Endothelial cell of umbilical vein (primary cell): Measurements from ENCODE around the gene UBD. TPM values are rescaled to one million over a fixed set of nuclear protein-coding genes. Genes with fewer than 3 reads are reported as not detected.

Experiments used
- BruUV-seq: library from RNA; stranded (reverse); fragments of 400-500 nt; replicated peaks from 2 replicates; lab custom pipeline; 2021; lab: Mats Ljungman, UMichigan
- CTCF ChIA-PET: fragments of 300-600, 350-600 bp; sonication (Branson Sonifier 250); formaldehyde crosslinking; loops from one replicate; lab custom pipeline; 2021; ENCODE audit warnings: antibody characterized with exemption, inconsistent platforms; lab: Charles Lee
- POLR2A ChIA-PET: fragments of 300-600, 350-600 bp; sonication (Branson Sonifier 250); formaldehyde crosslinking; loops from one replicate; lab custom pipeline; 2021; ENCODE audit warnings: antibody characterized with exemption, inconsistent platforms; lab: Charles Lee
- DNase-seq: peaks from one replicate; pipeline ENCODE4 v3.0.0-alpha.2; 2011; ENCODE audit warnings: low read depth, low spot score
- FAIRE-seq: peaks from 2 replicates; lab custom pipeline; 2011; peaks lifted over from hg19 to GRCh38; lab: Jason Lieb, UNC
- H2AFZ ChIP-seq: 2 replicates; pipeline ENCODE4 v1.6.0; 2012; ENCODE audit warnings: low read depth, low read length, control low read depth, inconsistent platforms
- H3K27ac ChIP-seq: 2 replicates; pipeline ENCODE4 v1.5.1; 2011; ENCODE audit warnings: low read depth, mild to moderate bottlenecking, control low read depth, low read length, moderate library complexity; ENCODE audit not compliant: insufficient read depth
- H3K27me3 ChIP-seq, 2 experiments: 2 replicates each; pipeline versions ENCODE4 v1.6.0 to v1.6.1; 2011; ENCODE audit warnings: low read length in 2 of 2, mixed read lengths in 1 of 2; ENCODE audit not compliant: control insufficient read depth in 2 of 2, insufficient read depth in 2 of 2
- H3K36me3 ChIP-seq, 2 experiments: 2 replicates in 1 of 2; 3 replicates in 1 of 2; pipeline ENCODE4 v1.5.1; 2011; ENCODE audit warnings: low read length in 2 of 2, mild to moderate bottlenecking in 1 of 2, moderate library complexity in 1 of 2; ENCODE audit not compliant: control insufficient read depth in 2 of 2, insufficient read depth in 2 of 2; ENCODE audit errors: extremely low read depth in 1 of 2
- H3K4me1 ChIP-seq: 3 replicates; pipeline ENCODE4 v1.5.1; 2011; ENCODE audit warnings: mild to moderate bottlenecking, low read length; ENCODE audit not compliant: control insufficient read depth, insufficient read depth; ENCODE audit errors: extremely low read depth
- H3K4me2 ChIP-seq: 2 replicates; pipeline ENCODE4 v1.6.1; 2011; ENCODE audit warnings: low read length, control low read depth, mixed read lengths; ENCODE audit not compliant: insufficient read depth
- H3K4me3 ChIP-seq, 3 experiments: fragments of 200-600 bp in 1 of 3; sonication (generic), shearing (Covaris generic) in 1 of 3; replicated peaks in 1 of 3; 2 replicates each; pipeline ENCODE4 v1.5.1; 2011 to 2016; ENCODE audit warnings: control low read depth in 3 of 3, low read length in 3 of 3, mild to moderate bottlenecking in 2 of 3, inconsistent platforms in 1 of 3, low read depth in 1 of 3, moderate library complexity in 1 of 3; ENCODE audit not compliant: insufficient read depth in 1 of 3
- H3K79me2 ChIP-seq: 2 replicates; pipeline ENCODE4 v1.6.0; 2012; ENCODE audit warnings: low read length, inconsistent platforms; ENCODE audit not compliant: control insufficient read depth, insufficient read depth
- H3K9ac ChIP-seq: replicated peaks from 2 replicates; pipeline ENCODE3; 2011; ENCODE audit warnings: low read length, control low read depth; ENCODE audit not compliant: insufficient read depth; ENCODE audit errors: extremely low read depth
- H3K9me1 ChIP-seq: replicated peaks from 3 replicates; pipeline ENCODE4 v1.6.0; 2011; ENCODE audit warnings: mild to moderate bottlenecking, low read length; ENCODE audit not compliant: control insufficient read depth, insufficient read depth; ENCODE audit errors: extremely low read depth
- H3K9me3 ChIP-seq: replicated peaks from 2 replicates; pipeline ENCODE4 v1.5.1; 2012; ENCODE audit warnings: low read length, inconsistent platforms; ENCODE audit not compliant: control insufficient read depth, insufficient read depth
- H4K20me1 ChIP-seq: replicated peaks from 2 replicates; pipeline ENCODE3; 2011; ENCODE audit warnings: mild to moderate bottlenecking, low read length; ENCODE audit not compliant: control insufficient read depth, insufficient read depth; ENCODE audit errors: extremely low read depth
- EZH2 ChIP-seq: IDR thresholded peaks from 2 replicates; pipeline ENCODE4 v1.6.1; 2012; ENCODE audit warnings: borderline replicate concordance, low read depth, mild to moderate bottlenecking, moderate library complexity, low read length, inconsistent platforms; ENCODE audit not compliant: severe bottlenecking
- FOS ChIP-seq: IDR thresholded peaks from 2 replicates; pipeline ENCODE4 v1.6.1; 2011; ENCODE audit warnings: mild to moderate bottlenecking, low read length, moderate library complexity, borderline replicate concordance; ENCODE audit not compliant: insufficient read depth
- GATA2 ChIP-seq: IDR thresholded peaks from 2 replicates; pipeline ENCODE4 v1.7.0; 2011; ENCODE audit warnings: low read depth, mild to moderate bottlenecking, moderate library complexity, mixed read lengths, low read length; ENCODE audit not compliant: insufficient read length, insufficient read depth
- JUN ChIP-seq: IDR thresholded peaks from 2 replicates; pipeline ENCODE4 v1.6.1; 2011; ENCODE audit warnings: borderline replicate concordance, low read depth; ENCODE audit not compliant: insufficient read length, insufficient read depth
- MYC ChIP-seq: IDR thresholded peaks from one replicate; pipeline ENCODE4 v1.6.1; 2011; ENCODE audit warnings: mild to moderate bottlenecking, low read depth, low read length
- POLR2A ChIP-seq: IDR thresholded peaks from 2 replicates; pipeline ENCODE4 v1.6.1; 2012; ENCODE audit warnings: low read depth, mild to moderate bottlenecking, control low read depth, low read length
- POLR2AphosphoS5 ChIP-seq: IDR thresholded peaks from 2 replicates; pipeline ENCODE4 v1.6.1; 2012; ENCODE audit warnings: low read depth, mild to moderate bottlenecking, control low read depth, low read length, moderate library complexity; ENCODE audit not compliant: insufficient read depth
- dilution Hi-C: fragments of 300-500 bp; cut with MboI; formaldehyde crosslinking; loops from one replicate; pipeline ENCODE4 v1.15.0; 2019; ENCODE audit warnings: low sequenced_read_pairs; ENCODE audit not compliant: extremely low pct_ligation_motif_present
- intact Hi-C: fragments of 100-400 bp; cut with micrococcal nuclease; formaldehyde crosslinking; loops from one replicate; pipeline ENCODE4 v1.10.0; 2022
- polyA plus RNA-seq, 4 experiments: library from polyadenylated mRNA; depleted of rRNA in 3 of 4; stranded (reverse) in 3 of 4; unstranded in 1 of 4; fragments of >200 nt; gene quantifications; 2 replicates each; pipeline versions ENCODE4 v1.2.1 to v1.2.3, GENCODE V29; 2011 to 2012; ENCODE audit warnings: missing spikeins in 1 of 4
- total RNA-seq: library from RNA; stranded (reverse); gene quantifications from 2 replicates; pipeline ENCODE4 v1.2.3, GENCODE V29; 2021
- TF ChIP-seq, protein P1 (sequence below), 2 donors: IDR thresholded peaks; 1 replicate in 1 of 2; 2 replicates in 1 of 2; pipeline ENCODE4 v1.5.1; 2011; ENCODE audit warnings: low read length in 2 of 2, mild to moderate bottlenecking in 2 of 2, moderate library complexity in 2 of 2, control low read depth in 1 of 2, inconsistent platforms in 1 of 2, low read depth in 1 of 2; ENCODE audit not compliant: insufficient read depth in 1 of 2; ENCODE audit errors: extremely low read depth in 1 of 2
- TF ChIP-seq, protein P2 (sequence below): IDR thresholded peaks from 2 replicates; pipeline ENCODE4 v1.6.1; 2011; ENCODE audit not compliant: insufficient read depth, insufficient read length

Gene UBD
- total and polyA plus RNA-seq, 2 donors (not counting 3 experiments of a cell fraction or from before 2014, with no cell fraction given) = 0.10 to 0.31 TPM

- H3K79me2 ChIP-seq = no peaks in the 10 kb centered on the region
- no peak overlapping the region for H3K4me3 ChIP-seq
- DNase-seq (no peak), FAIRE-seq (no peak)
- H3K9me3 ChIP-seq = no peaks in the 10 kb centered on the region
- ChIA-PET POLR2A (no interaction called here), CTCF (no interaction called here)
- no peaks in the 10 kb centered on the region for H3K4me1 ChIP-seq
- no peaks in the 10 kb centered on the region for H3K36me3 ChIP-seq
- dilution Hi-C loops (no loop called here), intact Hi-C loops (no loop called here)
- H3K27ac ChIP-seq = no peak overlapping the region
- no peak overlapping the region for H2AFZ ChIP-seq
- H3K27me3 ChIP-seq = no peaks in the 10 kb centered on the region
- TF ChIP-seq, protein P1, sequence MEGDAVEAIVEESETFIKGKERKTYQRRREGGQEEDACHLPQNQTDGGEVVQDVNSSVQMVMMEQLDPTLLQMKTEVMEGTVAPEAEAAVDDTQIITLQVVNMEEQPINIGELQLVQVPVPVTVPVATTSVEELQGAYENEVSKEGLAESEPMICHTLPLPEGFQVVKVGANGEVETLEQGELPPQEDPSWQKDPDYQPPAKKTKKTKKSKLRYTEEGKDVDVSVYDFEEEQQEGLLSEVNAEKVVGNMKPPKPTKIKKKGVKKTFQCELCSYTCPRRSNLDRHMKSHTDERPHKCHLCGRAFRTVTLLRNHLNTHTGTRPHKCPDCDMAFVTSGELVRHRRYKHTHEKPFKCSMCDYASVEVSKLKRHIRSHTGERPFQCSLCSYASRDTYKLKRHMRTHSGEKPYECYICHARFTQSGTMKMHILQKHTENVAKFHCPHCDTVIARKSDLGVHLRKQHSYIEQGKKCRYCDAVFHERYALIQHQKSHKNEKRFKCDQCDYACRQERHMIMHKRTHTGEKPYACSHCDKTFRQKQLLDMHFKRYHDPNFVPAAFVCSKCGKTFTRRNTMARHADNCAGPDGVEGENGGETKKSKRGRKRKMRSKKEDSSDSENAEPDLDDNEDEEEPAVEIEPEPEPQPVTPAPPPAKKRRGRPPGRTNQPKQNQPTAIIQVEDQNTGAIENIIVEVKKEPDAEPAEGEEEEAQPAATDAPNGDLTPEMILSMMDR (IDR thresholded peaks at IDR 0.05; ENCODE audit: extremely low read depth in 1 of 2, insufficient read depth in 1 of 2, low read depth in 1 of 2, low read length in 2 of 2) = no peak
- no peak for TF ChIP-seq POLR2AphosphoS5
- TF ChIP-seq, protein P2, sequence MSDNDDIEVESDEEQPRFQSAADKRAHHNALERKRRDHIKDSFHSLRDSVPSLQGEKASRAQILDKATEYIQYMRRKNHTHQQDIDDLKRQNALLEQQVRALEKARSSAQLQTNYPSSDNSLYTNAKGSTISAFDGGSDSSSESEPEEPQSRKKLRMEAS = no peak
- no peak for TF ChIP-seq FOS
- TF ChIP-seq JUN = no peak
- TF ChIP-seq GATA2 = no peak
- no peak for TF ChIP-seq POLR2A
- no peak for TF ChIP-seq MYC
- no peak for TF ChIP-seq EZH2
- no peak overlapping the region for H3K4me2 ChIP-seq
- H3K9me1 ChIP-seq = no peaks in the 10 kb centered on the region
- H4K20me1 ChIP-seq = no peaks in the 10 kb centered on the region
- no peak overlapping the region for H3K9ac ChIP-seq
- no TSS peak for BruUV-seq
Observed at GRCh38 chr6:29524044-29524443, 35.5 kb downstream of the UBD start.
